HEK293 (cell line): Measurements from ENCODE around the gene TRABD.
A peak's percentile ranks its signal among the peaks of the same experiment; 100 is the strongest.

Experiments
- BCL11B ChIP-seq: fragments of 450-650 bp; formaldehyde crosslinking; IDR thresholded peaks from 2 replicates; pipeline ENCODE4 v1.5.1; 2016; ENCODE audit warnings: low read depth, missing biosample characterization, missing genetic modification characterization
- GFI1B ChIP-seq: fragments of 450-650 bp; formaldehyde crosslinking; IDR thresholded peaks from 2 replicates; pipeline ENCODE4 v1.5.1; 2016; ENCODE audit warnings: missing biosample characterization, missing genetic modification characterization
- KLF7 ChIP-seq: fragments of 450-650 bp; formaldehyde crosslinking; IDR thresholded peaks from 2 replicates; pipeline ENCODE4 v1.5.1; 2016; ENCODE audit warnings: missing biosample characterization, missing genetic modification characterization, borderline replicate concordance
- KLF8 ChIP-seq: fragments of 450-650 bp; formaldehyde crosslinking; IDR thresholded peaks from 2 replicates; pipeline ENCODE4 v1.5.1; 2016; ENCODE audit warnings: missing biosample characterization, missing genetic modification characterization
- MYNN ChIP-seq: fragments of 450-650 bp; formaldehyde crosslinking; IDR thresholded peaks from 2 replicates; pipeline ENCODE4 v1.5.1; 2016; ENCODE audit warnings: missing biosample characterization, missing genetic modification characterization, borderline replicate concordance
- ZBTB1 ChIP-seq: fragments of 450-650 bp; formaldehyde crosslinking; IDR thresholded peaks from 2 replicates; pipeline ENCODE4 v1.5.1; 2016; ENCODE audit warnings: missing biosample characterization, missing genetic modification characterization
- ZNF140 ChIP-seq: fragments of 450-650 bp; formaldehyde crosslinking; IDR thresholded peaks from 2 replicates; pipeline ENCODE4 v1.5.1; 2016; ENCODE audit warnings: missing biosample characterization, missing genetic modification characterization
- ZNF155 ChIP-seq: fragments of 450-650 bp; formaldehyde crosslinking; IDR thresholded peaks from 2 replicates; pipeline ENCODE4 v1.5.1; 2016; ENCODE audit warnings: missing biosample characterization, missing genetic modification characterization
- ZNF157 ChIP-seq: fragments of 450-650 bp; formaldehyde crosslinking; IDR thresholded peaks from 2 replicates; pipeline ENCODE4 v1.5.1; 2016; ENCODE audit warnings: missing biosample characterization, missing genetic modification characterization
- ZNF16 ChIP-seq: fragments of 450-650 bp; formaldehyde crosslinking; IDR thresholded peaks from 2 replicates; pipeline ENCODE4 v1.5.1; 2016; ENCODE audit warnings: low read depth, missing biosample characterization, missing genetic modification characterization
- ZNF19 ChIP-seq: fragments of 450-650 bp; formaldehyde crosslinking; IDR thresholded peaks from 2 replicates; pipeline ENCODE4; 2016; ENCODE audit warnings: missing biosample characterization, missing genetic modification characterization, low read depth
- ZNF211 ChIP-seq: fragments of 450-650 bp; formaldehyde crosslinking; IDR thresholded peaks from 2 replicates; pipeline ENCODE4 v1.5.1; 2016; ENCODE audit warnings: low read depth, missing biosample characterization, missing genetic modification characterization
- ZNF266 ChIP-seq: fragments of 450-650 bp; formaldehyde crosslinking; IDR thresholded peaks from 2 replicates; pipeline ENCODE4 v1.5.1; 2016; ENCODE audit warnings: missing biosample characterization, missing genetic modification characterization, low read depth
- ZNF280C ChIP-seq: fragments of 450-650 bp; formaldehyde crosslinking; IDR thresholded peaks from 2 replicates; pipeline ENCODE4 v1.5.1; 2016; ENCODE audit warnings: missing biosample characterization, missing genetic modification characterization
- ZNF585B ChIP-seq: fragments of 450-650 bp; formaldehyde crosslinking; IDR thresholded peaks from 2 replicates; pipeline ENCODE4 v1.5.1; 2016; ENCODE audit warnings: missing biosample characterization, missing genetic modification characterization
- ZNF600 ChIP-seq: fragments of 450-650 bp; formaldehyde crosslinking; IDR thresholded peaks from 2 replicates; pipeline ENCODE4 v1.5.1; 2016; ENCODE audit warnings: missing biosample characterization, missing genetic modification characterization
- ZNF621 ChIP-seq: fragments of 450-650 bp; formaldehyde crosslinking; IDR thresholded peaks from 2 replicates; pipeline ENCODE4 v1.5.1; 2017; ENCODE audit warnings: missing biosample characterization, missing genetic modification characterization
- ZNF623 ChIP-seq: fragments of 450-650 bp; formaldehyde crosslinking; IDR thresholded peaks from 2 replicates; pipeline ENCODE4 v1.5.1; 2016; ENCODE audit warnings: missing biosample characterization, missing genetic modification characterization
- ZNF624 ChIP-seq: fragments of 450-650 bp; formaldehyde crosslinking; IDR thresholded peaks from 2 replicates; pipeline ENCODE4 v1.5.1; 2017; ENCODE audit warnings: missing biosample characterization, missing genetic modification characterization
- ZNF629 ChIP-seq: fragments of 450-650 bp; formaldehyde crosslinking; IDR thresholded peaks from 2 replicates; pipeline ENCODE4 v1.5.1; 2017; ENCODE audit warnings: missing biosample characterization, missing genetic modification characterization
- ZNF639 ChIP-seq: fragments of 450-650 bp; formaldehyde crosslinking; IDR thresholded peaks from 2 replicates; pipeline ENCODE4 v1.5.1; 2016; ENCODE audit warnings: missing biosample characterization, missing genetic modification characterization
- ZNF707 ChIP-seq: fragments of 450-650 bp; formaldehyde crosslinking; IDR thresholded peaks from 2 replicates; pipeline ENCODE4 v1.5.1; 2016; ENCODE audit warnings: missing biosample characterization, missing genetic modification characterization
- ZNF747 ChIP-seq: fragments of 450-650 bp; formaldehyde crosslinking; IDR thresholded peaks from 2 replicates; pipeline ENCODE4 v1.5.1; 2016; ENCODE audit warnings: missing biosample characterization, missing genetic modification characterization
- ZNF777 ChIP-seq: fragments of 450-650 bp; formaldehyde crosslinking; IDR thresholded peaks from 2 replicates; pipeline ENCODE4 v1.5.1; 2017; ENCODE audit warnings: missing biosample characterization, missing genetic modification characterization, borderline replicate concordance
- ZNF792 ChIP-seq: fragments of 450-650 bp; formaldehyde crosslinking; IDR thresholded peaks from 2 replicates; pipeline ENCODE4 v1.5.1; 2016; ENCODE audit warnings: missing biosample characterization, missing genetic modification characterization
- ZNF837 ChIP-seq: fragments of 450-650 bp; formaldehyde crosslinking; IDR thresholded peaks from 2 replicates; pipeline ENCODE4 v1.5.1; 2016; ENCODE audit warnings: missing biosample characterization, missing genetic modification characterization
- ZXDB ChIP-seq: fragments of 450-650 bp; formaldehyde crosslinking; IDR thresholded peaks from 2 replicates; pipeline ENCODE4 v1.5.1; 2016; ENCODE audit warnings: missing biosample characterization, missing genetic modification characterization
- TF ChIP-seq, protein P1 (sequence below): fragments of 450-650 bp; formaldehyde crosslinking; IDR thresholded peaks from 2 replicates; pipeline ENCODE4 v1.5.1; 2016; ENCODE audit warnings: missing biosample characterization, missing genetic modification characterization
- TF ChIP-seq, protein P2 (sequence below): fragments of 450-650 bp; formaldehyde crosslinking; IDR thresholded peaks from 2 replicates; pipeline ENCODE4 v1.5.1; 2017; ENCODE audit warnings: missing biosample characterization, missing genetic modification characterization
- TF ChIP-seq, protein P3 (sequence below): fragments of 450-650 bp; formaldehyde crosslinking; IDR thresholded peaks from 2 replicates; pipeline ENCODE4 v1.5.1; 2016; ENCODE audit warnings: missing biosample characterization, missing genetic modification characterization
- TF ChIP-seq, protein P4 (sequence below): fragments of 450-650 bp; formaldehyde crosslinking; IDR thresholded peaks from 2 replicates; pipeline ENCODE4 v1.5.1; 2017; ENCODE audit warnings: missing biosample characterization, missing genetic modification characterization

The TRABD gene

DNA sequence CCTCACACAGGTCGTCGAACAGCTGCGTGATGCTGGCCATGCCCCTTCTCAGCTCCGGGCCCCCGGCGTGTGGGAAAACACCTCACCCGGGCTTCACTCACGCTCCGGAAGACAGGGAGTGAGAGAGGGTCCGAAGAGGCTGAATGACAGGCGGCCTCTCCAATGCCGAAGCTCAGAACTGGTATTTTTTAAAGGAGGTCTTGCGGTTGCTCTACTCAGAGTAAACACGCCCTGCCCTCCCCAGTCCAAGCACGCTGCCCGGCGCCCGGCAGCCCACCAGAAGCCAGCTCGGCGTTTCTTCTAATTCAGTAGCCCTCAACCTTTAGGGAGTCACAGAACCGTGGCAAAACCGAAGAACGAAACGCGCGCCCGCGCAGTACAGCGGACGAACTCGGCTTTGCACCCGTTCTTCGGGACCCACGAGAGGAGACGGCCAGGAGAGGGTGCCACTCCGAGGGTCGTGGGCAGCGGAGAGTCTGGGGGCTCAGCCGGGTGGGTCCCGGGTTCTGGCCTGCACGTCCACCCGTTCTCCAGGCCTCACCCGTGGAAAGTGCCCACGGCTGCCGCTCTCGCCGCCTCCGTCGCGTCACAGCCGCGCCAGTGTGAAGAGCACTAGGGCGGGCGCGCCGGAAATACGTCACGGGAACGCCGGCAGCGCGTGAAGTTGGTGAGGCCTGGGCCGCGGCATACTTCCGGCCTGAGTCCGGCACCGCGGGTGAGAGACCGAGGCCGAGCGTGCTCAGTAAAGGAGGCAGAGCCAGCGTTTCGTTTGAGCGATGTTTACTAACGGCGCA lies 58.9 kb downstream of the TRABD start, which contains the start of gene TUBGCP6 (continued):
- no peak for TF ChIP-seq ZNF280C
- no peak for TF ChIP-seq ZNF792 (tag by site-specific recombination)
- no peak for TF ChIP-seq ZNF600
- TF ChIP-seq ZNF629 (tag by site-specific recombination) = peak; percentile 100
- TF ChIP-seq ZNF16 (tag by site-specific recombination) = no peak
- no peak for TF ChIP-seq ZNF211 (tag by site-specific recombination)
- no peak for TF ChIP-seq ZNF621 (tag by site-specific recombination)
- peak; percentile 89 for TF ChIP-seq KLF8 (tag by site-specific recombination)
- no peak for TF ChIP-seq GFI1B (tag by site-specific recombination)
- TF ChIP-seq ZNF777 = no peak
- TF ChIP-seq ZNF639 (tag by site-specific recombination) = peak; percentile 81
- no peak for TF ChIP-seq ZNF157 (tag by site-specific recombination)
- TF ChIP-seq, protein P1, sequence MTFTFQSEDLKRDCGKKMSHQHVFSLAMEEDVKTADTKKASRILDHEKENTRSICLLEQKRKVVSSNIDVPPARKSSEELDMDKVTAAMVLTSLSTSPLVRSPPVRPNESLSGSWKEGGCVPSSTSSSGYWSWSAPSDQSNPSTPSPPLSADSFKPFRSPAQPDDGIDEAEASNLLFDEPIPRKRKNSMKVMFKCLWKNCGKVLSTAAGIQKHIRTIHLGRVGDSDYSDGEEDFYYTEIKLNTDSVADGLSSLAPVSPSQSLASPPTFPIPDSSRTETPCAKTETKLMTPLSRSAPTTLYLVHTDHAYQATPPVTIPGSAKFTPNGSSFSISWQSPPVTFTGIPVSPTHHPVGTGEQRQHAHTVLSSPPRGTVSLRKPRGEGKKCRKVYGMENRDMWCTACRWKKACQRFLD (tag by site-specific recombination) = peak; percentile 92; the same call in 1 of the 2 replicates
- TF ChIP-seq ZXDB (tag by site-specific recombination) = peak; percentile 90
- TF ChIP-seq, protein P2, sequence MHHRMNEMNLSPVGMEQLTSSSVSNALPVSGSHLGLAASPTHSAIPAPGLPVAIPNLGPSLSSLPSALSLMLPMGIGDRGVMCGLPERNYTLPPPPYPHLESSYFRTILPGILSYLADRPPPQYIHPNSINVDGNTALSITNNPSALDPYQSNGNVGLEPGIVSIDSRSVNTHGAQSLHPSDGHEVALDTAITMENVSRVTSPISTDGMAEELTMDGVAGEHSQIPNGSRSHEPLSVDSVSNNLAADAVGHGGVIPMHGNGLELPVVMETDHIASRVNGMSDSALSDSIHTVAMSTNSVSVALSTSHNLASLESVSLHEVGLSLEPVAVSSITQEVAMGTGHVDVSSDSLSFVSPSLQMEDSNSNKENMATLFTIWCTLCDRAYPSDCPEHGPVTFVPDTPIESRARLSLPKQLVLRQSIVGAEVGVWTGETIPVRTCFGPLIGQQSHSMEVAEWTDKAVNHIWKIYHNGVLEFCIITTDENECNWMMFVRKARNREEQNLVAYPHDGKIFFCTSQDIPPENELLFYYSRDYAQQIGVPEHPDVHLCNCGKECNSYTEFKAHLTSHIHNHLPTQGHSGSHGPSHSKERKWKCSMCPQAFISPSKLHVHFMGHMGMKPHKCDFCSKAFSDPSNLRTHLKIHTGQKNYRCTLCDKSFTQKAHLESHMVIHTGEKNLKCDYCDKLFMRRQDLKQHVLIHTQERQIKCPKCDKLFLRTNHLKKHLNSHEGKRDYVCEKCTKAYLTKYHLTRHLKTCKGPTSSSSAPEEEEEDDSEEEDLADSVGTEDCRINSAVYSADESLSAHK (tag by site-specific recombination) = peak; percentile 32; the same call in 1 of the 2 replicates
- no peak for TF ChIP-seq ZNF747 (tag by site-specific recombination)
- TF ChIP-seq ZNF624 (tag by site-specific recombination) = no peak
- no peak for TF ChIP-seq ZNF140 (tag by site-specific recombination)
- TF ChIP-seq, protein P3, sequence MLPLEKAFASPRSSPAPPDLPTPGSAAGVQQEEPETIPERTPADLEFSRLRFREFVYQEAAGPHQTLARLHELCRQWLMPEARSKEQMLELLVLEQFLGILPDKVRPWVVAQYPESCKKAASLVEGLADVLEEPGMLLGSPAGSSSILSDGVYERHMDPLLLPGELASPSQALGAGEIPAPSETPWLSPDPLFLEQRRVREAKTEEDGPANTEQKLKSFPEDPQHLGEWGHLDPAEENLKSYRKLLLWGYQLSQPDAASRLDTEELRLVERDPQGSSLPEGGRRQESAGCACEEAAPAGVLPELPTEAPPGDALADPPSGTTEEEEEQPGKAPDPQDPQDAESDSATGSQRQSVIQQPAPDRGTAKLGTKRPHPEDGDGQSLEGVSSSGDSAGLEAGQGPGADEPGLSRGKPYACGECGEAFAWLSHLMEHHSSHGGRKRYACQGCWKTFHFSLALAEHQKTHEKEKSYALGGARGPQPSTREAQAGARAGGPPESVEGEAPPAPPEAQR (tag by site-specific recombination) = no peak
- TF ChIP-seq ZNF19 (tag by site-specific recombination) = no peak
- TF ChIP-seq ZBTB1 (tag by site-specific recombination) = no peak
- peak; percentile 62; the same call in 1 of the 2 replicates for TF ChIP-seq KLF7 (tag by site-specific recombination)
- TF ChIP-seq ZNF837 (tag by site-specific recombination) = 0 out of 2 replicates have a peak, but pooled peaks have one; percentile 21
- TF ChIP-seq ZNF585B (tag by site-specific recombination) = no peak
- TF ChIP-seq ZNF266 (tag by site-specific recombination) = no peak
- no peak for TF ChIP-seq MYNN
- TF ChIP-seq BCL11B (tag by site-specific recombination) = 0 out of 2 replicates have a peak, but pooled peaks have one; percentile 56
- TF ChIP-seq, protein P4, sequence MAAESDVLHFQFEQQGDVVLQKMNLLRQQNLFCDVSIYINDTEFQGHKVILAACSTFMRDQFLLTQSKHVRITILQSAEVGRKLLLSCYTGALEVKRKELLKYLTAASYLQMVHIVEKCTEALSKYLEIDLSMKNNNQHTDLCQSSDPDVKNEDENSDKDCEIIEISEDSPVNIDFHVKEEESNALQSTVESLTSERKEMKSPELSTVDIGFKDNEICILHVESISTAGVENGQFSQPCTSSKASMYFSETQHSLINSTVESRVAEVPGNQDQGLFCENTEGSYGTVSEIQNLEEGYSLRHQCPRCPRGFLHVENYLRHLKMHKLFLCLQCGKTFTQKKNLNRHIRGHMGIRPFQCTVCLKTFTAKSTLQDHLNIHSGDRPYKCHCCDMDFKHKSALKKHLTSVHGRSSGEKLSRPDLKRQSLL = 0 out of 2 replicates have a peak, but pooled peaks have one; percentile 13
- no peak for TF ChIP-seq ZNF155 (tag by site-specific recombination)
- TF ChIP-seq ZNF707 (tag by site-specific recombination) = no peak
- TF ChIP-seq ZNF623 = no peak
